RWPE1 (cell line): ENCODE data around the gene FAM89B.

ENCODE experiments used
- CTCF ChIA-PET: fragments of 350-600 bp; sonication (Branson Sonifier 250); formaldehyde crosslinking; extraction: SDS; loops from one replicate; lab custom pipeline; 2021; lab: Yijun Ruan, JAX
- POLR2A ChIA-PET: fragments of 400-600 bp; formaldehyde crosslinking; extraction: SDS; loops from one replicate; lab custom pipeline; 2020; ENCODE audit warnings: antibody characterized with exemption; ENCODE audit not compliant: low non-redundant PET; lab: Yijun Ruan, JAX
- DNase-seq: peaks from one replicate; pipeline ENCODE4 v3.0.0; 2012; ENCODE audit warnings: low spot score
- H3K27ac ChIP-seq: fragments of 450-650 bp; 2 replicates; pipeline ENCODE4 v1.5.1; 2017
- CTCF ChIP-seq: fragments of 450-650 bp; conservative IDR thresholded peaks from 2 replicates; pipeline ENCODE4 v1.5.1; 2017; ENCODE audit warnings: low read depth, mild to moderate bottlenecking

Gene FAM89B

DNA sequence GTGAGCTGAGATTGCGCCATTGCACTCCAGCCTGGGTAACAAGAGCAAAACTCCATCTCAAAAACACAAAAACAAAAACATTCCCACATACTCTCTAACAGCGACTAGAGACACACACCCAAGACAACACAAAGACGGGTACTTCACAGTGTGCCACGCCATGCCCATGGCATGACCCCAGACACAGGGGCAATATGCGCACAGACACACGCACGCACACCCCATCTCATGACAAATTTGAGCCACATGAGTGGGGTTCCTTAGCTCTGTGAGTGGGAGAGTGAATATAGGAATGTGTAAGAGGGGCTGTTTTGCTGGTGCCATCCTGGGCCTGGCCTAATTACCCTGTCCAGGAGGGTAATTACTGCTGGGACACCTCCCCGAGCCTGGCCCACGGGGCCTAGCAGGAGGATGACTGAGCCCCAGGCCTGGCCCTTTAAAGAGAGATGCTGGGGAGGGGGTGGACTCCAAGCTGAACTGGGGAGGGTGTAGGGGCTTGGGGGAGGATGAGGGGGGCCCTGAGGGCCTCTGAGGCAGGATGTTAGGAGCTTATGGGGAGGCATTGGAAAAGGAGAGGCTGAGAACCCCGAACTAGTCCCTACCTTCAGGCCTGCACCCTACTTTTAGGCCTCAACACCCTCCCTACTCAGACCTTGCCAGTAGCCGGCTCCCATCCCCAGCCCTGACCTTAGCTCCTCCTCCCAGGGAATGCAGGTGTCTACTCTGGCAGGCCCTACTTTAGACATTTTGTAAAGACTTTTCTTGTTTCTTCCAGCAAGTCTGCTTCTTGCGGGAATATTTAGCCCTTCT lies 15.7 kb upstream of the FAM89B start:
- ChIA-PET POLR2A (interaction anchor here (0.6 kb wide), 1 partner anchor 40 kb away, joined by 4 read pairs; no protein-coding TSS in a partner anchor), CTCF (interaction anchor here (0.6 to 1.8 kb wide), 3 partner anchors 14 to 16 kb away, joined by 3 to 15 read pairs (median 3); partner anchors contain the start of gene ZNRD2)
- H3K27ac ChIP-seq, result peak overlapping the region; percentile 86
- no peak for TF ChIP-seq CTCF
- DNase-seq, result no peak

DNA sequence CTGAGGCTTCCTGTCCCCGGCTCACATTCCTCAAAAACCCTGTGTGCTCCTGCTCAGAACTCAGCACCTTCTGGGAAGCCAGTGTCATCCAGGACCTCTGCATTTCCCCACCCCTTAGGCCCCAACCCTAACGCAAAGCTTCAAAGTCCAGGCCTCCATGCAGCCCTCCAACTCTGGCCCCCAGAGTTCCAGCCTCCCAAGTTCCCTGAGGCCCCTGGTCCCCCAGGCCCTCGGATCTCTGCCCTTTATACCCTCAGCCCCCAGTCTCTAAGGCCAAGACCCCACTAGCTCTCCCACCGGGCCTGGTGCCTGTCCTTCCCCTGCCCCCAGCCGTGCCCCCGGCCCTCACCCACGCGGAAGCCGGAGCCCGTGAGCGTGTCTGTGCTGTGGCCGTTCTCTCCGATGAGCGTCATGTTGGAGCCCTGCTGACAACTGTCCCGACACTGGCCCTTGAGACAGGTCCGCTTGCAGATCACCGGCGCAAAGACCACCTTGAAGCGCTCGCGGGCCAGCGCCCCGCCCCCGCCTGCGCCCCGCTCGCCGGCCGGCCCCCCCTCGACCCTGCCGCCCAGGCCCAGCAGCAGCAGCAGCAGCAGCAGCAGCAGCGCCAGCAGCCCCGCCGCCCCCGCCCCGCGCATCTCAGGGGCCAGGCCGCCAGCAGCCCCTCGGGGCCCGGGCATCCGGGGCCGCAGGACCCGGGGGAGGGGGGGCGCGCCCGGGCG lies 14.9 kb upstream of the FAM89B start:
- peak overlapping the region; percentile 86 for H3K27ac ChIP-seq
- no peak for DNase-seq
- CTCF ChIA-PET, result interaction anchor here (0.7 kb wide), 1 partner anchor 16 kb away, joined by 3 read pairs; no protein-coding TSS in a partner anchor
- POLR2A ChIA-PET, result interaction anchor here (0.6 kb wide), 1 partner anchor 40 kb away, joined by 4 read pairs; no protein-coding TSS in a partner anchor
- no peak for TF ChIP-seq CTCF

GRCh38 chr11:65558002-65558929 lies 14.1 kb upstream of the FAM89B start, which contains the start of gene LTBP3:
TSS of gene LTBP3 (minus strand) at chr11:65558359. CDS start at chr11:65557959, 400 bp downstream.
- H3K27ac ChIP-seq, result peak within 1 kb of the TSS; percentile 86
- ChIA-PET CTCF (interaction anchor here (0.7 to 2.1 kb wide), 3 partner anchors 15 to 243 kb away, joined by 3 to 8 read pairs (median 4); partner anchors contain the start of gene FAM89B), POLR2A (no interaction called here)
- TF ChIP-seq CTCF, result no peak
- peak; percentile 65 for DNase-seq

GRCh38 chr11:65558930-65559509 lies 13.3 kb upstream of the FAM89B start:
- H3K27ac ChIP-seq, result peak overlapping the region; percentile 86
- ChIA-PET CTCF (interaction anchor here (0.6 to 2.1 kb wide), 6 partner anchors 10 to 244 kb away, joined by 3 to 8 read pairs (median 4); partner anchors contain the start of gene FAM89B), POLR2A (no interaction called here)
- no peak for TF ChIP-seq CTCF
- DNase-seq, result no peak

DNA sequence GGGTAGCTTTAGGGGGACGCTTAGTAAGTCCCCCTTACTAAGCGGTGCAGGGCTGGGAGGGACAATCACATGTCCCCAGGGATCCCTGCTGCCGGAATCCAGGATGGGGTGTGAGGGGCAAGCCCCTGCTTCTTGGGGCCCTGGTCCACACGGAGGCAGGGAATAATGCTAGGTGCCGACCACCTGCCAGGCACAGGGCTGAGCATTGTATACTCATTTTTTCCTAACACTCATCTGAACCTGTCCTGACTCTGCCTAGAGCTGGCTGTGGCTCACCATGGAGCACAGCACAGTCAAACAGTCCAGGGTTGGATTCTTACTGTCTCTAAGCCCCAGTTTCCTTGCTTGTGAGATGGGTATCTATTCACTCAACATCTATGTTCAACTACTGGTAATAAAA lies 12.8 kb upstream of the FAM89B start:
- DNase-seq, result no peak
- TF ChIP-seq CTCF, result no peak
- POLR2A ChIA-PET, result no interaction called here
- peak overlapping the region; percentile 86 for H3K27ac ChIP-seq
- CTCF ChIA-PET, result interaction anchor here (0.6 to 2.8 kb wide), 7 partner anchors 8 to 217 kb away, joined by 3 to 17 read pairs (median 5); partner anchors contain the start of gene FAM89B
